Nephron progenitor cell (in vitro differentiated cells): ENCODE data around the gene PITPNC1.

Experiments
- DNase-seq: peaks from one replicate; pipeline ENCODE4 v3.0.0; 2021
- H3K27ac Mint-ChIP-seq: 2 replicates; pipeline ENCODE4 v1.8.0; 2021; ENCODE audit warnings: mild to moderate bottlenecking, moderate library complexity, mixed read lengths
- H3K27me3 Mint-ChIP-seq: 2 replicates; pipeline ENCODE4 v1.8.0; 2021; ENCODE audit warnings: mild to moderate bottlenecking, low read depth, mixed read lengths; ENCODE audit not compliant: poor library complexity
- H3K36me3 Mint-ChIP-seq: 2 replicates; pipeline ENCODE4 v1.8.0; 2021; ENCODE audit warnings: low read depth, mixed read lengths
- H3K4me1 Mint-ChIP-seq: 2 replicates; pipeline ENCODE4 v1.8.0; 2021; ENCODE audit warnings: mixed read lengths
- H3K4me3 Mint-ChIP-seq: 2 replicates; pipeline ENCODE4 v1.8.0; 2021; ENCODE audit warnings: mild to moderate bottlenecking, moderate library complexity, mixed read lengths
- H3K9me3 Mint-ChIP-seq: 2 replicates; pipeline ENCODE4 v1.8.0; 2021; ENCODE audit warnings: mild to moderate bottlenecking, moderate library complexity, mixed read lengths
- TF ChIP-seq, protein P1 (sequence below): fragments of 200-600 bp; sonication (generic); IDR thresholded peaks from 2 replicates; pipeline ENCODE4 v1.5.0; 2021; ENCODE audit warnings: antibody characterized with exemption

PITPNC1 gene

GRCh38 chr17:67585077-67585602, 208.1 kb downstream of the PITPNC1 start:
- DNase-seq = no peak
- H3K4me1 Mint-ChIP-seq = peaks cover 35% of the 10 kb centered on the region
- TF ChIP-seq, protein P1, sequence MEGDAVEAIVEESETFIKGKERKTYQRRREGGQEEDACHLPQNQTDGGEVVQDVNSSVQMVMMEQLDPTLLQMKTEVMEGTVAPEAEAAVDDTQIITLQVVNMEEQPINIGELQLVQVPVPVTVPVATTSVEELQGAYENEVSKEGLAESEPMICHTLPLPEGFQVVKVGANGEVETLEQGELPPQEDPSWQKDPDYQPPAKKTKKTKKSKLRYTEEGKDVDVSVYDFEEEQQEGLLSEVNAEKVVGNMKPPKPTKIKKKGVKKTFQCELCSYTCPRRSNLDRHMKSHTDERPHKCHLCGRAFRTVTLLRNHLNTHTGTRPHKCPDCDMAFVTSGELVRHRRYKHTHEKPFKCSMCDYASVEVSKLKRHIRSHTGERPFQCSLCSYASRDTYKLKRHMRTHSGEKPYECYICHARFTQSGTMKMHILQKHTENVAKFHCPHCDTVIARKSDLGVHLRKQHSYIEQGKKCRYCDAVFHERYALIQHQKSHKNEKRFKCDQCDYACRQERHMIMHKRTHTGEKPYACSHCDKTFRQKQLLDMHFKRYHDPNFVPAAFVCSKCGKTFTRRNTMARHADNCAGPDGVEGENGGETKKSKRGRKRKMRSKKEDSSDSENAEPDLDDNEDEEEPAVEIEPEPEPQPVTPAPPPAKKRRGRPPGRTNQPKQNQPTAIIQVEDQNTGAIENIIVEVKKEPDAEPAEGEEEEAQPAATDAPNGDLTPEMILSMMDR = no peak
- peaks cover 7% of the 10 kb centered on the region for H3K27me3 Mint-ChIP-seq
- peaks cover 25% of the 10 kb centered on the region for H3K9me3 Mint-ChIP-seq
- H3K27ac Mint-ChIP-seq = peak overlapping the region; percentile 8
- H3K4me3 Mint-ChIP-seq = no peak overlapping the region
- H3K36me3 Mint-ChIP-seq = peaks cover 32% of the 10 kb centered on the region

GRCh38 chr17:67588326-67588725, 211.2 kb downstream of the PITPNC1 start:
- TF ChIP-seq, protein P1 = no peak
- Mint-ChIP-seq H3K4me3 (no peak overlapping the region), H3K9me3 (peaks cover 38% of the 10 kb centered on the region), H3K27me3 (peaks cover 7% of the 10 kb centered on the region), H3K36me3 (peaks cover 44% of the 10 kb centered on the region), H3K27ac (no peak overlapping the region), H3K4me1 (peaks cover 26% of the 10 kb centered on the region)
- no peak for DNase-seq

DNA sequence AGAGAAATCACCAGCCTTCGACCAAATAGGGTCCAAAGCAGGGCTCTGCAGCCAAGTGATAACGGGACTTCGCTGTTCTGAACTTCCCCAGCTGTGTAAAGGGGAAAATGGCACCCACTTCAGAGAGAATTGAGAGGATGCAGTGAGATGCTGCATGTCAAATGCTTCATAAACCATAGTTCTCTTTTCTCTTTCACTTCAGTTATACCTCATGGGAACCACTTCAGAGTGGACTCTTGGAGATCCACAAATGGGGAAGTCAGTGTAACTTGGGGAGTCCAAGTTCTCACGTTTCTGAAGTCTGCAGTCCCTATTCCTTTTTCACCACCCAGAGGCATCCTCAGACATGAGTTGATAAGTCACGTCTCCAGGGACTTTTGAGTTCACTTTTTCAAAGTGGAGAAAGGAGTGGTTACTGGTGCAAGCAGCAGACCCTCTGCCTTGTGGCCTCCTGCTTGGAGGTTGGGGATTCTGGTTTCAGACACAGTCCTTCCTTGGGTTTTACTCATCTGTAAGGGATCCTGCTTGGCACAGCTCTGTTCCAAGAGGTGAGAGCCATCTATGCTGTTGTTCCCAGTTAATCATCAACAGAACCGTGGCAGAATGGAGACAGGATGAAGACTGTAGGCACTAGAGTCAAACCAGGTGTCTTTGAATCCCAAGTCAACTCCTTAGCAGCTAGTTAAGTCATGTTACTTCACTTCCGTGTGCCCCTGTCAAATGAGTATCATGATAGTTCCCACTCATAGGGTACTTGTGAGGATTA, 217.2 kb downstream of the PITPNC1 start:
- TF ChIP-seq, protein P1 = no peak
- Mint-ChIP-seq H3K36me3 (peaks cover 27% of the 10 kb centered on the region), H3K4me3 (no peak overlapping the region), H3K4me1 (no peaks in the 10 kb centered on the region), H3K9me3 (peaks cover 27% of the 10 kb centered on the region), H3K27ac (no peak overlapping the region), H3K27me3 (peaks cover 8% of the 10 kb centered on the region)
- DNase-seq = no peak

- H3K4me1 Mint-ChIP-seq = peaks cover 31% of the 10 kb centered on the region
- H3K36me3 Mint-ChIP-seq = peaks cover 24% of the 10 kb centered on the region
- H3K27me3 Mint-ChIP-seq = peaks cover 11% of the 10 kb centered on the region
- H3K27ac Mint-ChIP-seq = no peak overlapping the region
- DNase-seq = no peak
- H3K4me3 Mint-ChIP-seq = no peak overlapping the region
- TF ChIP-seq, protein P1 = no peak
- H3K9me3 Mint-ChIP-seq = peaks cover 26% of the 10 kb centered on the region
These were observed 223.3 kb downstream of the PITPNC1 start for GRCh38 chr17:67600408-67600807.

DNA sequence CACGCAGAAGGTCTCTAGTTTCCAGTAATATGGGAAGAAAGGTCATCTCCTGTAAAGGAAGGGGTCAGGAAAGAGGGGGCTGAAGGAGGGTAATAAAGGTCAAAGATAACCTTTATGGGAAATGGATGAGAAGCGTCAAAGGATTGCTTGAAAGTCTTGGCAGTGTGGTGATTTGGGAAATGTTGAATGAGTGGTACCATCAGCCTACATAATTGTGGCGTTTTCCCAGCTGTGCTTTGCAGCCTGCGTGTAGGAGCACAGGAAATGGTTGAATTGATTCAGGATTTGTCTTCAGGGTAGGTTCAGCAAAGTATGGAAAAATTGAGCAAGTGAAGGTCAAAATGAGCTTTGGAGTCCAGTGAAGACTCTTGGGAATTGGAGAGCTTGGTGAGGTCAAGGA, 224.8 kb downstream of the PITPNC1 start:
- Mint-ChIP-seq H3K4me1 (peaks cover 32% of the 10 kb centered on the region), H3K9me3 (peaks cover 26% of the 10 kb centered on the region), H3K27ac (peak overlapping the region; percentile 26), H3K4me3 (no peak overlapping the region), H3K36me3 (peaks cover 24% of the 10 kb centered on the region), H3K27me3 (peaks cover 14% of the 10 kb centered on the region)
- TF ChIP-seq, protein P1 = no peak
- DNase-seq = no peak

DNA sequence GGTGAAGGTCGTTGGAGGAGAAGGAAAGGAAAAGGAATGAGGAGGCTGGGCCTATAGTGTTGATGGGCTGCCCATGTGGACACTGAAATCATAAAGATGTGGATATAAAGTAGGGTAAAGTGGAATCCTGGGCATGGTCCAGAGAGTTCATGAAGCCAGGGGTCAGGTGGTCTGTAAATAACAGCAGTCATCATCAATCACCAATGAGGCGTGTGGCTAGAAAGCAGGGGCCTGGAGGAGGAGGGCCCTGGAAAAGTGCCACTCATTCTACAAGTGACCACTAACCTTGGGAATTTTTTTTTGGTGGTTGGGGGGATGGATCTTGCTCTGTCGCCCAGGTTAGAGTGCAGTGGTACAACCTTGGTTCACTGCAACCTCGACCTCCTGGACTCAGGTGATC, 225.4 kb downstream of the PITPNC1 start:
- DNase-seq = peak; percentile 24
- peak overlapping the region; percentile 26 for H3K27ac Mint-ChIP-seq
- H3K4me1 Mint-ChIP-seq = peaks cover 35% of the 10 kb centered on the region
- H3K4me3 Mint-ChIP-seq = no peak overlapping the region
- peaks cover 24% of the 10 kb centered on the region for H3K36me3 Mint-ChIP-seq
- TF ChIP-seq, protein P1 = no peak
- H3K27me3 Mint-ChIP-seq = peaks cover 14% of the 10 kb centered on the region
- peaks cover 26% of the 10 kb centered on the region for H3K9me3 Mint-ChIP-seq
